NCI-H345 (cell line): ENCODE results near the gene NHP2.
A peak's percentile ranks its signal among the peaks of the same experiment; 100 is the strongest.
"Not testable (repeated sequence)": the region's sequence is repeated elsewhere in the genome, so short reads cannot be mapped to it uniquely, and the experiment has no call there.

Source experiments
- DNase-seq: peaks from one replicate; lab custom pipeline; 2025; lab: John Stamatoyannopoulos, UW

The NHP2 gene

GRCh38 chr5:178153530-178154340 is at the start of gene NHP2:
NHP2 (minus strand) TSS chr5:178153885; CDS start chr5:178153817, 68 bp downstream.
- DNase-seq = peak; percentile 98

- DNase-seq = no peak
Observed at GRCh38 chr5:178202541-178202940, 48.9 kb upstream of the NHP2 start.

GRCh38 chr5:178201927-178202235 is 48.2 kb upstream of the NHP2 start:
- no peak for DNase-seq

GRCh38 chr5:178201221-178201926 is 47.7 kb upstream of the NHP2 start:
- DNase-seq = no peak

- no peak for DNase-seq
Observed at GRCh38 chr5:178199581-178200434, 46.1 kb upstream of the NHP2 start.

- DNase-seq = no peak
Observed at GRCh38 chr5:178198706-178199105, 45.0 kb upstream of the NHP2 start.

- DNase-seq = not testable (repeated sequence)
Observed at GRCh38 chr5:178198151-178198550, 44.5 kb upstream of the NHP2 start.

GRCh38 chr5:178196986-178197385 is 43.3 kb upstream of the NHP2 start:
- DNase-seq = no peak

GRCh38 chr5:178196281-178196812 is 42.7 kb upstream of the NHP2 start:
- no peak for DNase-seq

- DNase-seq = no peak
Observed at GRCh38 chr5:178194026-178194425, 40.3 kb upstream of the NHP2 start.

- DNase-seq = no peak
Observed at GRCh38 chr5:178193251-178193809, 39.6 kb upstream of the NHP2 start.

- no peak for DNase-seq
Observed at GRCh38 chr5:178192787-178193186, 39.1 kb upstream of the NHP2 start.

GRCh38 chr5:178192244-178192643 is 38.6 kb upstream of the NHP2 start:
- DNase-seq = no peak

GRCh38 chr5:178191661-178192060 is 38.0 kb upstream of the NHP2 start:
- DNase-seq = no peak

- no peak for DNase-seq
Observed at GRCh38 chr5:178189433-178189832, 35.7 kb upstream of the NHP2 start.

- DNase-seq = no peak
Observed at GRCh38 chr5:178187014-178187413, 33.3 kb upstream of the NHP2 start, which contains the start of gene GMCL2. GMCL2 (minus strand) TSS chr5:178187371; CDS start chr5:178187299, 72 bp downstream.

- DNase-seq = no peak
Observed at GRCh38 chr5:178186427-178186826, 32.7 kb upstream of the NHP2 start.

- no peak for DNase-seq
Observed at GRCh38 chr5:178182158-178182876, 28.6 kb upstream of the NHP2 start.

GRCh38 chr5:178180141-178180863 is 26.6 kb upstream of the NHP2 start:
- no peak for DNase-seq

GRCh38 chr5:178177569-178177968 is 23.9 kb upstream of the NHP2 start:
- no peak for DNase-seq

GRCh38 chr5:178176791-178177190 is 23.1 kb upstream of the NHP2 start:
- no peak for DNase-seq
